Bronchial epithelial cell (primary cell): Measurements from ENCODE around the gene CLTC. TPM values are rescaled to one million over a fixed set of nuclear protein-coding genes. Genes with fewer than 3 reads are reported as not detected.

Experiments used
- DNase-seq: peaks from one replicate; pipeline ENCODE4 v3.0.0-alpha.2; 2010; ENCODE audit warnings: low read depth
- FAIRE-seq: peaks from 2 replicates; lab custom pipeline; 2011; peaks lifted over from hg19 to GRCh38; lab: Jason Lieb, UNC
- H3K27me3 ChIP-seq: 2 replicates; pipeline ENCODE4 v1.5.1; 2011; ENCODE audit warnings: low read length; ENCODE audit not compliant: control insufficient read depth, insufficient read depth
- H3K36me3 ChIP-seq: 2 replicates; pipeline ENCODE4 v1.5.1; 2011; ENCODE audit warnings: low read length; ENCODE audit not compliant: control insufficient read depth, insufficient read depth
- H3K4me3 ChIP-seq: 2 replicates; pipeline ENCODE4 v1.5.1; 2011; ENCODE audit warnings: mild to moderate bottlenecking, low read depth, low read length, control low read depth
- CTCF ChIP-seq: IDR thresholded peaks from 2 replicates; pipeline ENCODE4 v1.5.1; 2011; ENCODE audit warnings: mild to moderate bottlenecking, moderate library complexity, low read length, control low read depth, inconsistent platforms; ENCODE audit not compliant: insufficient read depth, severe bottlenecking
- total RNA-seq: library from RNA; depleted of rRNA; stranded (reverse); fragments of >200 nt; gene quantifications from 2 replicates; pipeline ENCODE4 v1.2.1, GENCODE V29; 2014

Gene CLTC
- total RNA-seq, 1 donor from 2014 or later, result 251 TPM

DNA sequence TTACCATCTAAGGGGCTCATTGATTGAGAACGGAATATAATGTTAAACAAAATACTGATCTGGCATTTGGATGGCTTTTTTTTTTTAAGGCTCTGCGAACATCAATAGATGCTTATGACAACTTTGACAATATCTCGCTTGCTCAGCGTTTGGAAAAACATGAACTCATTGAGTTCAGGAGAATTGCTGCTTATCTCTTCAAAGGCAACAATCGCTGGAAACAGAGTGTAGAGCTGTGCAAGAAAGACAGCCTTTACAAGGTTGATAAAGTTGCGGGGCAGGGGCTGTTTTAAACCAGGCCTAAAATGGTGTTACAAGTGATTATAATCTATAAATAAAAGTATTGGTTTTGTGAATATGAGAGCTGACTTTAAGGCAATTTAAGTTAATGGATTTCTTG lies 65.3 kb downstream of the CLTC start:
- H3K36me3 ChIP-seq, result peaks cover 27% of the 10 kb centered on the region
- no peak overlapping the region for H3K4me3 ChIP-seq
- FAIRE-seq, result no peak
- no peak for TF ChIP-seq CTCF
- no peaks in the 10 kb centered on the region for H3K27me3 ChIP-seq
- no peak for DNase-seq

DNA sequence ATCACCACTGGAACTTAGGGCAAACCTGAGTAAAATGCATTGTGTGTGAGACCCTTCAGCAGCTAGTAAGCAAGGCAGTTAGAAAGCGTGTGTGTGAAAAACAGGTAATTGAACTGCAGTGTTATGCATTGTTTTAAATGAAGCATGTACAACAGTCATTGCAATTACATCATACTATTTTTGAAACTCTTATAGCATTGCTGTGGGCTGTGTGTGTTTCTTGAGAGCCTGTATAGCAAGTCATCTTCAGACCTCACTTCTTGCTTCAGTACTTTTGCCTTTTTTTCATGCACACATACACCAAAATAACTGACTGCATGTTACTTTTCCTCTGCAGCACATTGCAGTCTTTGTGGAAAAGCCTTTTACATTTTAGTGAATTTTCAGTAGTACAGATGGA lies 68.3 kb downstream of the CLTC start:
- peaks cover 14% of the 10 kb centered on the region for H3K36me3 ChIP-seq
- DNase-seq, result no peak
- no peak for TF ChIP-seq CTCF
- H3K27me3 ChIP-seq, result no peaks in the 10 kb centered on the region
- no peak for FAIRE-seq
- no peak overlapping the region for H3K4me3 ChIP-seq

DNA sequence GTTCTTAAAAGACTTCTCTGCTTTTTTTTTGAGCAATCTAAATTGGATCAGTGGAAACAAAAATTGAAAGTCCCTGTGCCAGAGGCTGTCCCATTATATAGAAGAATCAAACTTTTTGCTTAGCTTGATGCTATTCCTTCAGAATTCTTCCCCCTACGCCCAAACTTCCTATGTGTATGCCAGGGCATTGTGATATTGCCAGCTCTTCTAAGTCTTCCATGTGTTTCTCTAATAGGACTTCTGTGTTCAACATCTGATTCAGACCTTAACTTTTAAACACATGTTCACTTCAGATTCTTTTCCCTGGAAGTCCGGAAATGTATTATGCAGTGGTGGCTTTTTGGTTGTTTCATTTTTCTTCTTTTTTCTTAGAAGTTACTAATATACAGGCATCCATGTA lies 68.8 kb downstream of the CLTC start:
- FAIRE-seq (no peak), DNase-seq (no peak)
- Histone ChIP-seq H3K4me3 (no peak overlapping the region), H3K27me3 (no peaks in the 10 kb centered on the region), H3K36me3 (peaks cover 12% of the 10 kb centered on the region)
- no peak for TF ChIP-seq CTCF

- Histone ChIP-seq H3K36me3 (peaks cover 6% of the 10 kb centered on the region), H3K27me3 (no peaks in the 10 kb centered on the region), H3K4me3 (no peak overlapping the region)
- FAIRE-seq (no peak), DNase-seq (no peak)
- TF ChIP-seq CTCF, result no peak
These were observed 73.9 kb downstream of the CLTC start for GRCh38 chr17:59693582-59693981.

GRCh38 chr17:59694344-59694743 lies 74.6 kb downstream of the CLTC start:
- H3K4me3 ChIP-seq, result no peak overlapping the region
- DNase-seq, result no peak
- no peaks in the 10 kb centered on the region for H3K27me3 ChIP-seq
- H3K36me3 ChIP-seq, result peaks cover 8% of the 10 kb centered on the region
- TF ChIP-seq CTCF, result no peak
- no peak for FAIRE-seq

DNA sequence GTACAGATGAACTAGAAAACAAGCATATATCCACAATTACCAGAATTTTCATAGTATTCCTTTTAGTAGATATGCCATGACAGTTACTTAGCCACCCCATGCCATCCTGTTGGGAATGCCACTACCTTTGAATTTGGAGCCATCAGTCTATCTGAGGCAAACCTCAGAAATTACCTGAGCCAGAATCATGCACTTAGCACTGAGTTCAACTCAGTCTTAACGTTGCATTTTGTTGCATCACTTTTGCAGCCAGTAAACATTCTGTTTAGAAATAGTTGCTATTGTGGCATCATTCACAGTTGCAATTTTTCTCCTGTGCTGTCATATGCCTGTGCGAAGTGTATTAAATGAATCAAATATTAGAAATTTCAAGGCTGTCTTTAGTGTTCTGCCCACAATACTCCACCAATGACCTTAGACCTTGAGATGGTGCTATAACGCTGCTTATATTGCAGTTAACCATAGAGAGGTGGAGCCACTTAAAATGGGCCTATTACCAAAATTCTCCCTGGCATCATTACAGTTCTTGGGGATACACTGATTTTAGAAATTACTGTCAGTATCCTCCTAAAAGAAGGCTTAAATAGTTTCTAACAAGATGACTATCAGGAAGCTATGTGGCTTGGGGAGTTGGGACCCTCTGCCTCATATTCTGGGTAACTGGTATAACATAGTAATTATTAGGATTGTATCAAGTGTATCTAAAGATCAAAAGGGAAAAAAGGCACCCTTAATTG lies 76.4 kb downstream of the CLTC start:
- no peak for FAIRE-seq
- H3K4me3 ChIP-seq, result no peak overlapping the region

More for the DNA sequence above, 76.4 kb downstream of the CLTC start:
- H3K36me3 ChIP-seq, result peaks cover 11% of the 10 kb centered on the region
- no peak for TF ChIP-seq CTCF
- no peaks in the 10 kb centered on the region for H3K27me3 ChIP-seq
- no peak for DNase-seq
